Measurements from ENCODE around the gene CEP162. TPM values are rescaled to one million over a fixed set of nuclear protein-coding genes. Genes with fewer than 3 reads are reported as not detected.
"Not testable (repeated sequence)": the region's sequence is repeated elsewhere in the genome, so short reads cannot be mapped to it uniquely, and the experiment has no call there.

Gene CEP162
- total and polyA plus RNA-seq, 11 donors = 1.6 to 5.6 (median 4.4) TPM

DNA sequence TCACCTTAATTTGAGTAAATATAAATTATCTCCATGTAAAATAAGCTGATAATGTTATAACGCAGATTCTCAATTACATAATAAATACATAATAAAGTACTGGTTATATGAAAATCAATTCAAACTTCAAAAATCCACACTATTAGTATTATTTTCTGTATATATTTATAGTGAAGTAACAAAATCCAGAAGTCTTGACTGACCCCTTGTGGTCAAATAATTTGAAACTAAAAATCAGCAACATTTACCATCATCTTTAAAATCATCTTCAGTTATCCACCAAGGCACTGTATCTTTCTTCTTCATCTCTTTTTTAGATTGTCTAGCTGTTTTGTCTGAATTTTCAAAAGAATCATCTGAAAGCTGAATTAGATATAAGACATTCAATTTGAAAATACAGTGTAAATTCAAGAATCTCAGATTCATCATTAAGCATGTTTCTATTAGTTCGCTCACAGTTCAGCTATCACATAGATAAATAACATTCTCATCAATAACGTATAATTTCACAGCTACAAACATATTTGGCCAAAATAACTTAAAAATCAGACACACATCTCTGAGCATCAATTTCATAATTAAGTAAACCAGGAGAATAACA lies 6.5 kb downstream of the CEP162 start:
- H3K36me3 ChIP-seq = peaks cover 0 to 22% (median 4%) of the 10 kb centered on the region in 9 donors
- no peak overlapping the region for H3K27ac ChIP-seq
- H3K9me3 ChIP-seq = no peaks in the 10 kb centered on the region
- H3K4me1 ChIP-seq = no peaks in the 10 kb centered on the region
- TF ChIP-seq, protein P1, sequence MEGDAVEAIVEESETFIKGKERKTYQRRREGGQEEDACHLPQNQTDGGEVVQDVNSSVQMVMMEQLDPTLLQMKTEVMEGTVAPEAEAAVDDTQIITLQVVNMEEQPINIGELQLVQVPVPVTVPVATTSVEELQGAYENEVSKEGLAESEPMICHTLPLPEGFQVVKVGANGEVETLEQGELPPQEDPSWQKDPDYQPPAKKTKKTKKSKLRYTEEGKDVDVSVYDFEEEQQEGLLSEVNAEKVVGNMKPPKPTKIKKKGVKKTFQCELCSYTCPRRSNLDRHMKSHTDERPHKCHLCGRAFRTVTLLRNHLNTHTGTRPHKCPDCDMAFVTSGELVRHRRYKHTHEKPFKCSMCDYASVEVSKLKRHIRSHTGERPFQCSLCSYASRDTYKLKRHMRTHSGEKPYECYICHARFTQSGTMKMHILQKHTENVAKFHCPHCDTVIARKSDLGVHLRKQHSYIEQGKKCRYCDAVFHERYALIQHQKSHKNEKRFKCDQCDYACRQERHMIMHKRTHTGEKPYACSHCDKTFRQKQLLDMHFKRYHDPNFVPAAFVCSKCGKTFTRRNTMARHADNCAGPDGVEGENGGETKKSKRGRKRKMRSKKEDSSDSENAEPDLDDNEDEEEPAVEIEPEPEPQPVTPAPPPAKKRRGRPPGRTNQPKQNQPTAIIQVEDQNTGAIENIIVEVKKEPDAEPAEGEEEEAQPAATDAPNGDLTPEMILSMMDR (IDR thresholded peaks at IDR 0.05) = peak; percentile 24 to 73 (median 57)
- no peak for TF ChIP-seq POLR2A (IDR thresholded peaks at IDR 0.05)
- 76 to 78% (median 77%) methylated on average over 3 of the region's 3 CpGs for WGBS, 4 donors
- H3K4me3 ChIP-seq = no peak overlapping the region
- no peaks in the 10 kb centered on the region for H3K27me3 ChIP-seq
- DNase-seq (no peak), ATAC-seq (no peak)
- intact Hi-C loops (cut with DNase I) = loop anchor here in 6 of 10 donors (2.0 to 10.0 kb wide), 7 partner anchors 334 to 609 kb away; no protein-coding TSS in a partner anchor

DNA sequence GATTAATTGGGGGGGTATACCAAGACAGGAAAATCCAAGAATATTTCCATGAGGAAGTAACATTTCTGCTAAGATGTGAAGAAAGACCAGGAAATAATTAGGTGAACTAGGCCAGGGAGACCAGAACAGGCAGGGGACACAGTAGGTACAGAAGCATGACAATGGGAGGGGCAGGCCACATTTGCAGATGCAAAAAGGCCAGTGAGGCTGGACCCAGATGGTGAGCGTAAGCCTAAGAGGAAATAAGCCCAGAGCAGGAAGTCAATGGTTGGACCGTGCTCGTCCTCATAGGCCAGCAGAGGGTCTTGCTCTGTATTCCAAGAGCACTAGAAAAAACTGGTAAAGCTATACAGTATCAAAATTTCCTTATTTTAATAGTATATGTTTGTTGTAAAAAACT lies 9.4 kb downstream of the CEP162 start:
- no peak overlapping the region for H3K4me3 ChIP-seq
- intact Hi-C loops (cut with DNase I) = loop anchor here in 2 of 10 donors (10.0 kb wide), 1 partner anchor 603 kb away; no protein-coding TSS in a partner anchor
- no peaks in the 10 kb centered on the region for H3K27me3 ChIP-seq
- H3K36me3 ChIP-seq = peaks cover 0 to 37% (median 11%) of the 10 kb centered on the region in 9 donors
- no peak overlapping the region for H3K27ac ChIP-seq
- ATAC-seq (no peak), DNase-seq (no peak)
- WGBS, 4 donors = 62 to 78% (median 75%) methylated on average over 3 of the region's 3 CpGs
- no peaks in the 10 kb centered on the region for H3K4me1 ChIP-seq
- no peaks in the 10 kb centered on the region for H3K9me3 ChIP-seq
- TF ChIP-seq, protein P1 (IDR thresholded peaks at IDR 0.05) = no peak
- TF ChIP-seq POLR2A (IDR thresholded peaks at IDR 0.05) = no peak

DNA sequence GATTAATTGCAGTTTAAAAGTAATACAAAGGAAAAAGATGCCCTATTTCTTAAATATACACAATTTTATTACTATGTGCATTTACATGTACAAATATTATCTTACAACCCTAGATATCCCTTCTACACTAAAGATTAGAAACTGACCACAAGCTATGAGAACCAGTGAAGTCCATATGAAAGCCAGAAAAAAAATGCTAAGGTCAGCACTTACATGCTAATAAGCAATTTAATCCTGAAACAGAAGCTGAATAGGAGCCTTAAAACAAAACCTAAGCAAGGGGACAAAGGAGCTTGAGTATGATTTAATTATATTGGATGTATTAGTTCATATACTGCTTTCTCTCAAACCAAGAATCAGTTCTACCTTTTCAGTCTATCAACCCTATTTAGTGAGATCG lies 14.2 kb downstream of the CEP162 start:
- Histone ChIP-seq H3K4me1 (no peaks in the 10 kb centered on the region), H3K27me3 (no peaks in the 10 kb centered on the region), H3K4me3 (no peak overlapping the region), H3K27ac (no peak overlapping the region), H3K36me3 (peaks cover 0 to 64% (median 31%) of the 10 kb centered on the region in 9 donors), H3K9me3 (no peaks in the 10 kb centered on the region)
- ATAC-seq (no peak), DNase-seq (no peak)
- no peak for TF ChIP-seq POLR2A (IDR thresholded peaks at IDR 0.05)
- intact Hi-C loops (cut with DNase I) = loop anchor here in 2 of 10 donors (10.0 kb wide), 1 partner anchor 598 kb away; no protein-coding TSS in a partner anchor
- 89 to 94% (median 92%) methylated on average over 1 of the region's 1 CpG for WGBS, 4 donors

DNA sequence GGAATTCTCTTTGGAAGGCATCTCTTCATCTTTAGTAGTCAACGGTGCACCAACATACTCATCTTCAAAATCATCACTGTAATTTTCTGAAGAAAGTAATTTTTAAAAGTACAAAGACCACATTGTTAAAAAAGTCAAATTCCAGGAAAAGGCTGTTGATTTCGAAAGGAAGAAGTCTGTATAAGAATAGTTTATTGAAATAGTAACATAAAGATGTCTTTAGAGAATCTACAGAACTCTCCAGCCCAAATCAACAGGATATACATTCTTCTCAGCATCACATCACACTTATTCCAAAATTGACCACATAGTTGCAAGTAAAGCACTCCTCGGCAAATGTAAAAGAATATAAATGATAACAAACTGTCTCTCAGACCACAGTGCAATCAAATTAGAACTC lies 23.4 kb downstream of the CEP162 start:
- intact Hi-C loops (cut with DNase I) = no loop called here
- H3K36me3 ChIP-seq = peaks cover 0 to 46% (median 21%) of the 10 kb centered on the region in 9 donors
- no peaks in the 10 kb centered on the region for H3K4me1 ChIP-seq
- no peaks in the 10 kb centered on the region for H3K27me3 ChIP-seq
- no peak overlapping the region for H3K27ac ChIP-seq
- 81 to 88% (median 83%) methylated on average over 3 of the region's 3 CpGs for WGBS, 4 donors
- DNase-seq = no peak
- no peak for TF ChIP-seq POLR2A (IDR thresholded peaks at IDR 0.05)
- TF ChIP-seq, protein P1 (IDR thresholded peaks at IDR 0.05) = no peak
- ATAC-seq = no peak
- no peak overlapping the region for H3K4me3 ChIP-seq
- H3K9me3 ChIP-seq = no peaks in the 10 kb centered on the region

DNA sequence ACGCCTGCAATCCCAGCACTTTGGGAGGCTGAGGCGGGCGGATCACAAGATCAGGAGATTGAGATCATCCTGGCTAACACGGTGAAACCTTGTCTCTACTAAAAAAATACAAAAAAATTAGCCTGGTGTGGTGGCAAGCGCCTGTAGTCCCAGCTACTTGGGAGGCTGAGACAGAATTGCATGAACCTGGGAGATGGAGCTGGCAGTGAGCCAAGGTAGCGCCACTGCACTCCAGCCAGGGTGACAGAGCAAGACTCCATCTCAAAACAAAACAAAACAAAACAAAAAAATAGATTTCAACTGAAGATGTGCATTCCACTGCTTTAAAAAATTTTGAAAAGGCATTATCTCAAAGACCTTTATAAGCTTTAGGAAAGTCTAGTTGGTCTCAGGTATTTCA lies 27.5 kb downstream of the CEP162 start:
- DNase-seq; intact Hi-C loops (cut with DNase I); H3K4me1 ChIP-seq; H3K4me3 ChIP-seq; H3K9me3 ChIP-seq; H3K27me3 ChIP-seq; ATAC-seq; H3K27ac ChIP-seq: not testable (repeated sequence)
- WGBS, 4 donors = 89 to 97% (median 96%) methylated on average over 6 of the region's 6 CpGs
- peaks cover 0 to 75% (median 40%) of the 10 kb centered on the region in 9 donors for H3K36me3 ChIP-seq

Data from heart left ventricle (tissue), 16 donors.